GM18951 (cell line): ENCODE results near the gene IL1RL1.

Experiments
- POLR2A ChIP-seq: IDR thresholded peaks from 4 replicates; pipeline ENCODE4 v1.6.1; 2011; ENCODE audit warnings: mild to moderate bottlenecking; ENCODE audit not compliant: insufficient read length, insufficient read depth; ENCODE audit errors: extremely low read depth
- in situ Hi-C: fragments of 300-500 bp; cut with MboI; formaldehyde crosslinking; loops from one replicate; pipeline ENCODE4 v1.12.0; 2022; ENCODE audit warnings: low sequenced_read_pairs, mixed read lengths, inconsistent platforms; ENCODE audit not compliant: unreplicated experiment

Gene IL1RL1

GRCh38 chr2:102310964-102311640, at the start of gene IL1RL1:
Gene IL1RL1, plus strand, starts transcription at chr2:102311563. Its CDS starts 26,702 bp downstream, at chr2:102338265.
- in situ Hi-C loops = no loop called here
- no peak for TF ChIP-seq POLR2A

- in situ Hi-C loops = no loop called here
- TF ChIP-seq POLR2A = no peak
Observed at GRCh38 chr2:102262216-102263129, 48.9 kb upstream of the IL1RL1 start.

DNA sequence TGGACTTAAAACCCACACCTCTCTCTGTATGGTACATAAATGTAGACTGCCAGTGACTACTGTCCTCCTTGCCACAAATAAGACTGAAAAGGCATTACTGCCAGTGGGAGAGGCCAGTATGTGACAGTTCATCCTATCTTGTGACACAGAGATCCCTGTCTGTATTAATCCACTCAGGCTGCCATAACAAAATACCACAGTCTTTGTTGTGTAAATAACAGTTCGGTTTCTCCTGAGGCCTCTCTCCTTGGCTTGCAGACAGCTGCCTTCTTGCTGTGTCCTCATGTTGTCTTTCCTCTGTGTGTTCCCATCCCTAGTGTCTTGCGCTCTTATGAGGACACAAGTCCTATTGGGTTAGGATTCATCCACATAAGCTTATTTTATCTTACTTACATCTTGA, 46.4 kb upstream of the IL1RL1 start:
- TF ChIP-seq POLR2A = no peak
- in situ Hi-C loops = no loop called here

DNA sequence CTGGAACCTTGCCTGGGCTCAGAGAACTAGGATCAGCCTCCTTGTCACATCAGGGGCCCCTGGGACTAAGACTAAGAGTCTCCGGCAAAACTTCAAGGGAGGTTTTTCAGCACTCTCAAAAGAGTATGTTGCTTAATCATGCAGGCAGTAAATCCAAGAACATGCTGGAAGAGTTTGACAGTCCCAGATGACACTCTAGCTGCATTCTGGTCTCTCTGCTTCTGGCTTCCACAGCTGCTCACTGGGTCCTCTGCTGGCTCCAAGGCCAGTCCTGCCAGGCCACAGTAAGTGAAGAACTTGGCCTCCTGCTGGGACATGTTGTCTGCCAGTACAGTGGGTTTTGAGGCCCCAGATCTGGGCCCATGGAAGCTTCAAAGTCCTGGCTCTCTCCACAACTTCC, 45.2 kb upstream of the IL1RL1 start:
- in situ Hi-C loops = no loop called here
- no peak for TF ChIP-seq POLR2A

GRCh38 chr2:102267774-102268173, 43.6 kb upstream of the IL1RL1 start:
- no peak for TF ChIP-seq POLR2A
- in situ Hi-C loops = no loop called here

DNA sequence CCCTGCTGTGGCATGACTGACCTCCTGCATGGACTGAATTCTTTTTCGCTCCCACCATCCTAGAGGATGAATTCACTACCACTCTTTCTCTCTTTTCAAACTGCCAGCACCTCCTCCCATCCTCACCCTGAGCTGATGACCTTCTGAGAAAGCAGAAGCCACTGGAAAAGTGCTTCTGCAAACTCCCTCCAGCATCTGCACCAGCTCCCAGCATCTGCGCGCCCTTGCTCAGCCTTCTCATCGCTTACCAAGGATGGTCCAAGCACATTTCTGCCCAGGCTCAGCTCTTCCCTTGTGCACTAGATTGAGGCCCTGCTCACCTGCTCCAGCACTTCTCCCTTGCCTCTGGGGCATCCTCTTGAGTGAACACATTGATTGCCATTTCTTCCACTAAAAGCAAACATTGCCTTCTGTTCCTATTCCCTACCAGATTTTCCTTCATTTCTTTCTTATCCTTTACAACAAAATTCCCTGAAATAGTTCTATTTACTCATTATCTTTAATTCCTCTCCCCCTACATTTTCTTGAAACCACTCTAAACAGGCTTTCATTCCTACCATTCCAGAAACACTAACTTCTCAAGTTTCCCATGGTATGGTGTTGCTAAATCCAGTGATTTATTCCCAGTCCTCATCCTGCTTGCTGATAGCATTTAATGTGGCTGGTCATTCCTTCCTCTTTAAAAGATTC, 42.7 kb upstream of the IL1RL1 start:
- in situ Hi-C loops = no loop called here

DNA sequence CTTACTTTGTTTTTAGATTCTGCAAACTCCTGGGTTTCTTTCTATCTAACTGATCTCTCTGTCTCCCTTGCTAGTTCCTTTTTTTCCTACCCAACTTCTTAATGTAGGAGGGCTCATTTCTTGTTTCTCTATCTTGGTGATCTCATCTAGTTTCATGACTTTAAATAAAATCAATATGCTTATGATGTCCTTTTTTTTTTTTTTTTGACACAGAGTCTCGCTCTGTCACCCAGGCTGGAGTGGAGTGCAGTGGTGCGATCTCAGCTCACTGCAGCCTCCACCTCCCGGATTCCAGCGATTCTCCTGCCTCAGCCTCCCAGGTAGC, 42.2 kb upstream of the IL1RL1 start:
- no peak for TF ChIP-seq POLR2A
- in situ Hi-C loops = no loop called here

More for the DNA sequence above, 42.7 kb upstream of the IL1RL1 start:
- no peak for TF ChIP-seq POLR2A

DNA sequence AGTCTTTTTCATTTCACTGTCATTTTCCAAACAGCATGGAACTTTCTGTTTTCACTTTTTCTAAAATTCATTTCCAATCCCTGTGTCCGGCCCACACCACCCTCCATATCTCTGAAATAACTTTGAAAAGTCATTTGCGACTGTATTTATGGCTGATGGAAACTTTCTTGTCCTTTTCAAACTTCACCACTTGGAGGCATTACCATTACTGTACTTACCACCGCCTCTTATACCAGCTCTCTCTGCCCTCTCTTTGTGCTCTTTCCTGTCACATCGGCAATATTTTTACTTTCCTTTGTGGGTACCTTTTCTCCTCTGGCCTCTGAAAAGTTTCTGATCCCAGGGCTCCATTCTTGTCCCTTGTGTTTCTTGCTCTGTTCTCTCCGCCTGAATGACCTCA, 39.5 kb upstream of the IL1RL1 start:
- TF ChIP-seq POLR2A = no peak
- in situ Hi-C loops = no loop called here

DNA sequence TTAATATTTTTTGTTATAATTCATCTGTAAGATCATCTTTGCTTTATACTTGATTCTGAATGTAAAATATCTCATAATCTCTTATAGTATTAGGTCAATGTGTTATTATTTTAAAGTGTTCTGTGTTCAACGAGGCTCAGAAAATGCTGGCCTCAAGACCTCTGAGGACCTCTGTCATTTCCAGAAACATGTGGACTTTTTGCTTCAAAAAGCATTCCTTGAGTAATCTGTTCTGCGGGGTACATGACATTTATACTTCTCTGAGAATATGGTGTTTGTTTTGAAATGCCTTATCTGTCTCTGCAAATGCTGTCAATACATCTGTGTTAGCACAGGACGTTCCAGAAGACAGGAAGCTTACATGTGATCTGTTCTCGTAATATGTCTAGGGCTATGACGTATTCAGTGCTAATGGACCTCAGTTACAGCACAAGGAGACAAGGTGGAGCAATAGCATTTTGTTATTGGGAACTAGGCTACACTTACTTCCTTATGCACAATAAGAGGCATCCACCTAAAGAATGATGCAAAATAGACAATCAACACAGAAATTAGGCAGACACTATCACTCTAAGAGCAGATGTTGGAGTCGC, 37.6 kb upstream of the IL1RL1 start:
- TF ChIP-seq POLR2A = no peak
- in situ Hi-C loops = no loop called here

- in situ Hi-C loops = no loop called here
- TF ChIP-seq POLR2A = no peak
Observed at GRCh38 chr2:102276549-102277201, 34.7 kb upstream of the IL1RL1 start.

- in situ Hi-C loops = no loop called here
- no peak for TF ChIP-seq POLR2A
Observed at GRCh38 chr2:102277202-102277700, 34.1 kb upstream of the IL1RL1 start.

- TF ChIP-seq POLR2A = no peak
- in situ Hi-C loops = no loop called here
Observed at GRCh38 chr2:102278720-102279390, 32.5 kb upstream of the IL1RL1 start.
